ENCODE measurements around the gene USP53. TPM values are rescaled to one million over a fixed set of nuclear protein-coding genes. Genes with fewer than 3 reads are reported as not detected.

Gene USP53
- total and polyA plus RNA-seq, 9 of the 15 experiments (the other 6 are each of a cell fraction or from before 2014, with no cell fraction given): 2.9 to 9.6 (median 8.3) TPM

DNA sequence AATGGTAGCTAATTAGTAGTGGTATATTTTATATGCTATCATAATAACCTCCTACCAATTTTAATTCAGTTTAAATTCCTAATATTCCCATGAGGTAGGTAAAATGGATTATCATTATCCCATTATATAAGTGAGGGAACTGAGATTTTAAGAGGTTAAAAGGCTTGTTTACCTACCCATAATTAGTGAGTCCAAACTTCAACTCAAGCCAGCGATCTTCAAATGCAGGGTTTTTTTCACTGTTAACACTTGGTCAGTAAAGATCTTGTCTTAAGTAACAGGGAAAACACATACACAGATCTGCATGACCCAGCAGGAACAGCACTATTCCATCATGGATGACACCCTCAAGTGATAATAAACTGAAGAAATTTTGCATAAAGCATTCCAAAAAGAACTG, 78.1 kb downstream of the USP53 start:
- ChIA-PET POLR2A (no interaction called here), CTCF (ENCODE audit: low intra/inter-chr PET ratio) (no interaction called here)
- in situ Hi-C loops (cut with MboI): loop anchor here (10.0 kb wide), 1 partner anchor 246 kb away; no protein-coding TSS in a partner anchor
- Histone ChIP-seq H3K9me3 (replicated peaks; ENCODE audit: control insufficient read depth, insufficient read depth, low read depth, low read length) (no peaks in the 10 kb centered on the region), H3K4me2 (ENCODE audit: insufficient read depth, low read length) (no peak overlapping the region), H3K4me1 (replicated peaks in 1 of 2; ENCODE audit: control insufficient read depth in 2 of 2, insufficient read depth in 2 of 2, low read length in 2 of 2) (no peaks in the 10 kb centered on the region), H3K79me2 (ENCODE audit: control insufficient read depth, insufficient read depth, low read length) (no peaks in the 10 kb centered on the region), H2AFZ (ENCODE audit: low read depth, low read length) (no peak overlapping the region), H3K36me3 (ENCODE audit: control insufficient read depth, insufficient read depth, low read length) (peaks cover 7% of the 10 kb centered on the region), H3K4me3 (no peak overlapping the region), H3K27ac (ENCODE audit: extremely low read depth, low read depth, low read length) (no peak overlapping the region), H4K20me1 (replicated peaks; ENCODE audit: control insufficient read depth, insufficient read depth, low read length) (no peaks in the 10 kb centered on the region), H3K9ac (ENCODE audit: insufficient read depth in 1 of 2, low read depth in 2 of 2, low read length in 2 of 2) (no peak overlapping the region), H3K9me1 (ENCODE audit: control insufficient read depth, insufficient read depth, low read length) (no peaks in the 10 kb centered on the region), H3K27me3 (ENCODE audit: control insufficient read depth in 2 of 2, insufficient read depth in 2 of 2, low read length in 2 of 2) (no peaks in the 10 kb centered on the region)
- FAIRE-seq (no peak), ATAC-seq (no peak), DNase-seq (ENCODE audit: extremely low read depth in 1 of 4, low spot score in 3 of 4) (no peak)
- TF ChIP-seq, protein P1, sequence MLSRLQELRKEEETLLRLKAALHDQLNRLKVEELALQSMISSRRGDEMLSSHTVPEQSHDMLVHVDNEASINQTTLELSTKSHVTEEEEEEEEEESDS (CRISPR knock-in tag; IDR thresholded peaks at IDR 0.05): no peak
- intact Hi-C loops (cut with micrococcal nuclease): loop anchor here (10.0 kb wide), 1 partner anchor 396 kb away; no protein-coding TSS in a partner anchor
- BruUV-seq (replicated peaks): no TSS peak
- WGBS (ENCODE audit: insufficient coverage, low coverage, missing lambda C conversion rate): 70% methylated on average over 1 of the region's 1 CpG

DNA sequence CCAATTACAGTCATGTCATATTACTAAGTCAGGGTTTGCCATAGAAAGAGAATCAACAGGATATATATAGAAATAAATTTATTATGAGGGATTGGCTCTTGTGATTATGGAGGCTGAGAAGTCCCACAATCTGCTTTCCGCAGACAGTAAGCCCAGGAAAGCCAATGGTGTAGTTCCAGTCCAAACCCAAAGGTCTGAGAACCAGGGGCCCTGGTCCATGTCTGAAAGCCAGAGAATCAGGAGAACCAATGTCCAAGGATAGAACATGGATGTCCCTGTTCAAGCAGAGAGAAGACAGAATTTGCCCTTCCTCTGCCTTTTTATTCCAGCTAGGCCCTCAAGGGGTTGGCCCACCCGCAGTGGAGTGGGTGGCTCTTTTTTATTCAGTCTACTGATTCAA, 83.8 kb downstream of the USP53 start:
- no TSS peak for BruUV-seq (replicated peaks)
- Histone ChIP-seq H3K27ac (ENCODE audit: extremely low read depth, low read depth, low read length) (no peak overlapping the region), H3K9ac (ENCODE audit: insufficient read depth in 1 of 2, low read depth in 2 of 2, low read length in 2 of 2) (no peak overlapping the region), H3K36me3 (ENCODE audit: control insufficient read depth, insufficient read depth, low read length) (peaks cover 30% of the 10 kb centered on the region), H3K4me1 (replicated peaks in 1 of 2; ENCODE audit: control insufficient read depth in 2 of 2, insufficient read depth in 2 of 2, low read length in 2 of 2) (peaks cover 5 to 11% of the 10 kb centered on the region in 2 experiments; a peak in 3 of 5 replicates), H3K9me1 (ENCODE audit: control insufficient read depth, insufficient read depth, low read length) (no peaks in the 10 kb centered on the region), H3K9me3 (replicated peaks; ENCODE audit: control insufficient read depth, insufficient read depth, low read depth, low read length) (no peaks in the 10 kb centered on the region), H3K27me3 (ENCODE audit: control insufficient read depth in 2 of 2, insufficient read depth in 2 of 2, low read length in 2 of 2) (no peaks in the 10 kb centered on the region), H3K4me2 (ENCODE audit: insufficient read depth, low read length) (no peak overlapping the region), H3K4me3 (no peak overlapping the region), H4K20me1 (replicated peaks; ENCODE audit: control insufficient read depth, insufficient read depth, low read length) (no peaks in the 10 kb centered on the region), H3K79me2 (ENCODE audit: control insufficient read depth, insufficient read depth, low read length) (peaks cover 26% of the 10 kb centered on the region), H2AFZ (ENCODE audit: low read depth, low read length) (no peak overlapping the region)
- no peak for FAIRE-seq
- WGBS (ENCODE audit: insufficient coverage, low coverage, missing lambda C conversion rate): 88% methylated on average over 2 of the region's 2 CpGs
- TF ChIP-seq HDGF (IDR thresholded peaks at IDR 0.05): no peak
- TF ChIP-seq MYNN (IDR thresholded peaks at IDR 0.05): no peak
- no peak for TF ChIP-seq MYNN (CRISPR knock-in tag; IDR thresholded peaks at IDR 0.05)
- TF ChIP-seq ZFP30 (CRISPR knock-in tag; IDR thresholded peaks at IDR 0.05; ENCODE audit: borderline replicate concordance): no peak
- TF ChIP-seq CEBPG (CRISPR knock-in tag; IDR thresholded peaks at IDR 0.05): no peak
- TF ChIP-seq CEBPG (tag; conservative IDR thresholded peaks at IDR 0.05 in 1 of 2, IDR thresholded peaks at IDR 0.05 in 1 of 2): no peak
- no peak for TF ChIP-seq RBM25 (IDR thresholded peaks at IDR 0.05; ENCODE audit: low read depth, low read length, severe bottlenecking)
- no peak for TF ChIP-seq FOXA1 (IDR thresholded peaks at IDR 0.05; ENCODE audit: borderline replicate concordance)
- no peak for TF ChIP-seq ZBTB7A (IDR thresholded peaks at IDR 0.05; ENCODE audit: borderline replicate concordance, control insufficient read depth, low read depth, low read length)
- no peak for DNase-seq (ENCODE audit: extremely low read depth in 1 of 4, low spot score in 3 of 4)
- no peak for ATAC-seq
- ChIA-PET CTCF (ENCODE audit: low intra/inter-chr PET ratio) (interaction anchor here (0.7 kb wide), 1 partner anchor 9 kb away, joined by 3 read pairs; no protein-coding TSS in a partner anchor), POLR2A (no interaction called here)
- in situ Hi-C loops (cut with MboI) (loop anchor here (10.0 kb wide), 1 partner anchor 252 kb away; no protein-coding TSS in a partner anchor), intact Hi-C loops (cut with micrococcal nuclease) (loop anchor here (10.0 kb wide), 1 partner anchor 402 kb away; no protein-coding TSS in a partner anchor)
